HepG2 (cell line): ENCODE measurements around the gene C20orf144. TPM values are rescaled to one million over a fixed set of nuclear protein-coding genes. Genes with fewer than 3 reads are reported as not detected.
A peak's percentile ranks its signal among the peaks of the same experiment; 100 is the strongest.

ENCODE experiments used
- HNF4G ChIP-seq, 2 experiments: sonication (generic) in 1 of 2; formaldehyde crosslinking in 1 of 2; IDR thresholded peaks; 2 replicates each; pipeline versions ENCODE4 v1.4.0 to v1.6.1; 2011 to 2020; ENCODE audit warnings: borderline replicate concordance in 2 of 2, low read depth in 2 of 2, mild to moderate bottlenecking in 2 of 2, low read length in 1 of 2, missing genetic modification reagents in 1 of 2, moderate library complexity in 1 of 2
- JDP2 ChIP-seq: sonication (generic); formaldehyde crosslinking; IDR thresholded peaks from 2 replicates; pipeline ENCODE4 v1.8.1; 2022; ENCODE audit warnings: missing genetic modification reagents, borderline replicate concordance
- KAT8 ChIP-seq: IDR thresholded peaks from 2 replicates; pipeline ENCODE4 v1.6.1; 2016; ENCODE audit warnings: missing genetic modification reagents, missing compliant biosample characterization
- KLF12 ChIP-seq: sonication (generic); formaldehyde crosslinking; IDR thresholded peaks from 2 replicates; pipeline ENCODE4 v1.4.0; 2020; ENCODE audit warnings: missing genetic modification reagents, borderline replicate concordance
- LCORL ChIP-seq, 2 experiments: fragments of 450-650 bp in 1 of 2; sonication (generic) in 1 of 2; formaldehyde crosslinking in 1 of 2; IDR thresholded peaks; 2 replicates each; pipeline versions ENCODE4 v1.5.0 to v1.6.1; 2017 to 2020; ENCODE audit warnings: antibody characterized with exemption in 1 of 2, missing genetic modification reagents in 1 of 2
- MED1 ChIP-seq: sonication (generic); formaldehyde crosslinking; IDR thresholded peaks from 2 replicates; pipeline ENCODE4 v1.4.0; 2020; ENCODE audit warnings: missing genetic modification reagents
- PHF5A ChIP-seq: IDR thresholded peaks from one replicate; pipeline ENCODE4 v1.6.1; 2018; ENCODE audit warnings: low read depth, missing genetic modification reagents; ENCODE audit not compliant: unreplicated experiment
- POLR2A ChIP-seq, 2 experiments: IDR thresholded peaks; 2 replicates each; pipeline ENCODE4 v1.6.1; 2011; ENCODE audit warnings: low read depth in 2 of 2, low read length in 2 of 2, mild to moderate bottlenecking in 1 of 2, moderate library complexity in 1 of 2; ENCODE audit not compliant: insufficient read depth in 1 of 2
- PPARG ChIP-seq: conservative IDR thresholded peaks from 2 replicates; pipeline ENCODE4 v1.6.1; 2016; ENCODE audit warnings: missing biosample characterization, missing genetic modification reagents
- SP1 ChIP-seq, 2 experiments: fragments of 450-650 bp in 1 of 2; sonication (generic) in 1 of 2; formaldehyde crosslinking in 1 of 2; IDR thresholded peaks; 2 replicates each; pipeline versions ENCODE4 v1.4.0 to v1.6.1; 2016 to 2020; ENCODE audit warnings: missing genetic modification reagents in 1 of 2
- ZNF224 ChIP-seq: sonication (generic); formaldehyde crosslinking; IDR thresholded peaks from 2 replicates; pipeline ENCODE4 v1.5.0; 2020; ENCODE audit warnings: mild to moderate bottlenecking, missing genetic modification reagents
- ZNF326 ChIP-seq: sonication (generic); formaldehyde crosslinking; IDR thresholded peaks from 2 replicates; pipeline ENCODE4 v1.4.0; 2020; ENCODE audit warnings: missing genetic modification reagents, borderline replicate concordance
- ZNF629 ChIP-seq: sonication (generic); formaldehyde crosslinking; conservative IDR thresholded peaks from 2 replicates; pipeline ENCODE4 v1.5.0; 2020; ENCODE audit warnings: missing genetic modification reagents
- polyA plus RNA-seq, 8 experiments: library from polyadenylated mRNA; depleted of rRNA in 3 of 8; stranded (reverse) in 7 of 8; unstranded in 1 of 8; fragments of >200 nt; fragmentation: Illumina TruSeq in 4 of 8; extraction: Trizol in 4 of 8; gene quantifications; 2 replicates each; pipeline versions ENCODE4 v1.2.1 to v1.2.3, GENCODE V29; 2011 to 2016; ENCODE audit warnings: low read depth in 4 of 8, missing spikeins in 1 of 8, mixed read lengths in 1 of 8; ENCODE audit not compliant: insufficient read depth in 1 of 8
- total RNA-seq, 5 experiments: library from RNA; depleted of rRNA; stranded (reverse); fragments of >200 nt; fragmentation: Illumina TruSeq; extraction: Trizol; gene quantifications; 2 replicates each; pipeline ENCODE4 v1.2.3, GENCODE V29; 2016; ENCODE audit warnings: low read depth in 1 of 5
- TF ChIP-seq, protein P1 (sequence below): sonication (generic); formaldehyde crosslinking; IDR thresholded peaks from 2 replicates; pipeline ENCODE4; 2020; ENCODE audit warnings: missing genetic modification reagents, mild to moderate bottlenecking, borderline replicate concordance
- TF ChIP-seq, protein P2 (sequence below): sonication (generic); formaldehyde crosslinking; IDR thresholded peaks from 2 replicates; pipeline ENCODE4 v1.4.0; 2020; ENCODE audit warnings: missing genetic modification reagents, borderline replicate concordance
- TF ChIP-seq, protein P3 (sequence below): sonication (generic); formaldehyde crosslinking; IDR thresholded peaks from 2 replicates; pipeline ENCODE4 v1.5.0; 2020; ENCODE audit warnings: missing genetic modification reagents
- TF ChIP-seq, protein P4 (sequence below): sonication (generic); formaldehyde crosslinking; IDR thresholded peaks from 2 replicates; pipeline ENCODE4 v1.5.0; 2020; ENCODE audit warnings: mild to moderate bottlenecking, missing genetic modification reagents, borderline replicate concordance
- TF ChIP-seq, protein P5 (sequence below): IDR thresholded peaks from 2 replicates; pipeline ENCODE4 v1.6.1; 2016; ENCODE audit warnings: low read depth, borderline replicate concordance
- TF ChIP-seq, protein P6 (sequence below): sonication (generic); formaldehyde crosslinking; conservative IDR thresholded peaks from 2 replicates; pipeline ENCODE4 v1.4.0; 2020; ENCODE audit warnings: missing genetic modification reagents

Gene C20orf144
- total and polyA plus RNA-seq, 2 of the 13 experiments (the other 11 are each of a cell fraction or from before 2014, with no cell fraction given): 0.09 to 0.16 TPM

DNA sequence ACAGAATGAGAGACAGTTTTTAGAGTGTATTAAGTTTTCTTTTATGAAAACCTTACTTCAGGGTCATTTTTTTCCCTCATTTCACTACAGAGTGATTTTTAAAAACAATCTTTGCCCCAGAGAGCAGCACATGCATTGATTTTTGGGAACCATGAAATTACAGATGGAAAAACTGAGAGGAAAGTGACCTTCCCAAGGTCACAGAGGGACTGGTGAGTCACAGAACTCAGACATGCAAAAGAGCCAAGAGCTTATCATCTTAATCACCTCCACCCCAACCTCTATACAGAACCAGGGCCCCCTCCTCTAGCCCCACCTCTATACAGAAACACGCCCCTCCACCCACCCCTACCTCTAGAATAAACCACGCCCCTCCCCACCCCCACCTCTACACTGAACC is 47.3 kb downstream of the C20orf144 start (continued):
- no peak for TF ChIP-seq ZNF326 (CRISPR knock-in tag)
- no peak for TF ChIP-seq KAT8 (CRISPR knock-in tag)
- no peak for TF ChIP-seq ZNF224
- TF ChIP-seq, protein P1, sequence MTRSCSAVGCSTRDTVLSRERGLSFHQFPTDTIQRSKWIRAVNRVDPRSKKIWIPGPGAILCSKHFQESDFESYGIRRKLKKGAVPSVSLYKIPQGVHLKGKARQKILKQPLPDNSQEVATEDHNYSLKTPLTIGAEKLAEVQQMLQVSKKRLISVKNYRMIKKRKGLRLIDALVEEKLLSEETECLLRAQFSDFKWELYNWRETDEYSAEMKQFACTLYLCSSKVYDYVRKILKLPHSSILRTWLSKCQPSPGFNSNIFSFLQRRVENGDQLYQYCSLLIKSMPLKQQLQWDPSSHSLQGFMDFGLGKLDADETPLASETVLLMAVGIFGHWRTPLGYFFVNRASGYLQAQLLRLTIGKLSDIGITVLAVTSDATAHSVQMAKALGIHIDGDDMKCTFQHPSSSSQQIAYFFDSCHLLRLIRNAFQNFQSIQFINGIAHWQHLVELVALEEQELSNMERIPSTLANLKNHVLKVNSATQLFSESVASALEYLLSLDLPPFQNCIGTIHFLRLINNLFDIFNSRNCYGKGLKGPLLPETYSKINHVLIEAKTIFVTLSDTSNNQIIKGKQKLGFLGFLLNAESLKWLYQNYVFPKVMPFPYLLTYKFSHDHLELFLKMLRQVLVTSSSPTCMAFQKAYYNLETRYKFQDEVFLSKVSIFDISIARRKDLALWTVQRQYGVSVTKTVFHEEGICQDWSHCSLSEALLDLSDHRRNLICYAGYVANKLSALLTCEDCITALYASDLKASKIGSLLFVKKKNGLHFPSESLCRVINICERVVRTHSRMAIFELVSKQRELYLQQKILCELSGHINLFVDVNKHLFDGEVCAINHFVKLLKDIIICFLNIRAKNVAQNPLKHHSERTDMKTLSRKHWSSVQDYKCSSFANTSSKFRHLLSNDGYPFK (CRISPR knock-in tag): no peak
- TF ChIP-seq POLR2A (IDR thresholded peaks at IDR 0.05; ENCODE audit: insufficient read depth in 1 of 2, low read depth in 2 of 2, low read length in 2 of 2): no peak
- no peak for TF ChIP-seq PHF5A (CRISPR knock-in tag)
- 0 out of 2 replicates have a peak, but pooled peaks have one; percentile 32 for TF ChIP-seq MED1 (CRISPR knock-in tag)
- TF ChIP-seq, protein P2, sequence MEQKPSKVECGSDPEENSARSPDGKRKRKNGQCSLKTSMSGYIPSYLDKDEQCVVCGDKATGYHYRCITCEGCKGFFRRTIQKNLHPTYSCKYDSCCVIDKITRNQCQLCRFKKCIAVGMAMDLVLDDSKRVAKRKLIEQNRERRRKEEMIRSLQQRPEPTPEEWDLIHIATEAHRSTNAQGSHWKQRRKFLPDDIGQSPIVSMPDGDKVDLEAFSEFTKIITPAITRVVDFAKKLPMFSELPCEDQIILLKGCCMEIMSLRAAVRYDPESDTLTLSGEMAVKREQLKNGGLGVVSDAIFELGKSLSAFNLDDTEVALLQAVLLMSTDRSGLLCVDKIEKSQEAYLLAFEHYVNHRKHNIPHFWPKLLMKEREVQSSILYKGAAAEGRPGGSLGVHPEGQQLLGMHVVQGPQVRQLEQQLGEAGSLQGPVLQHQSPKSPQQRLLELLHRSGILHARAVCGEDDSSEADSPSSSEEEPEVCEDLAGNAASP (CRISPR knock-in tag): 0 out of 2 replicates have a peak, but pooled peaks have one; percentile 29
- no peak for TF ChIP-seq LCORL (IDR thresholded peaks at IDR 0.05)
- TF ChIP-seq LCORL (CRISPR knock-in tag; IDR thresholded peaks at IDR 0.05): peak; percentile 36; the same call in 1 of the 2 replicates
- TF ChIP-seq, protein P3, sequence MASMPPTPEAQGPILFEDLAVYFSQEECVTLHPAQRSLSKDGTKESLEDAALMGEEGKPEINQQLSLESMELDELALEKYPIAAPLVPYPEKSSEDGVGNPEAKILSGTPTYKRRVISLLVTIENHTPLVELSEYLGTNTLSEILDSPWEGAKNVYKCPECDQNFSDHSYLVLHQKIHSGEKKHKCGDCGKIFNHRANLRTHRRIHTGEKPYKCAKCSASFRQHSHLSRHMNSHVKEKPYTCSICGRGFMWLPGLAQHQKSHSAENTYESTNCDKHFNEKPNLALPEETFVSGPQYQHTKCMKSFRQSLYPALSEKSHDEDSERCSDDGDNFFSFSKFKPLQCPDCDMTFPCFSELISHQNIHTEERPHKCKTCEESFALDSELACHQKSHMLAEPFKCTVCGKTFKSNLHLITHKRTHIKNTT (CRISPR knock-in tag): no peak
- no peak for TF ChIP-seq KLF12 (CRISPR knock-in tag)
- TF ChIP-seq, protein P4, sequence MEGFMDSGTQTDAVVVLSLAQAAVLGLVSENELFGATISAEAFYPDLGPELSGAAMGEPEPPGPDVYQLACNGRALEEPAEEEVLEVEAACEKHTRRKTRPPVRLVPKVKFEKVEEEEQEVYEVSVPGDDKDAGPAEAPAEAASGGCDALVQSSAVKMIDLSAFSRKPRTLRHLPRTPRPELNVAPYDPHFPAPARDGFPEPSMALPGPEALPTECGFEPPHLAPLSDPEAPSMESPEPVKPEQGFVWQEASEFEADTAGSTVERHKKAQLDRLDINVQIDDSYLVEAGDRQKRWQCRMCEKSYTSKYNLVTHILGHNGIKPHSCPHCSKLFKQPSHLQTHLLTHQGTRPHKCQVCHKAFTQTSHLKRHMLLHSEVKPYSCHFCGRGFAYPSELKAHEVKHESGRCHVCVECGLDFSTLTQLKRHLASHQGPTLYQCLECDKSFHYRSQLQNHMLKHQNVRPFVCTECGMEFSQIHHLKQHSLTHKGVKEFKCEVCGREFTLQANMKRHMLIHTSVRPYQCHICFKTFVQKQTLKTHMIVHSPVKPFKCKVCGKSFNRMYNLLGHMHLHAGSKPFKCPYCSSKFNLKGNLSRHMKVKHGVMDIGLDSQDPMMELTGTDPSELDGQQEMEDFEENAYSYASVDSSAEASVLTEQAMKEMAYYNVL: 0 out of 2 replicates have a peak, but pooled peaks have one; percentile 32
- TF ChIP-seq, protein P5, sequence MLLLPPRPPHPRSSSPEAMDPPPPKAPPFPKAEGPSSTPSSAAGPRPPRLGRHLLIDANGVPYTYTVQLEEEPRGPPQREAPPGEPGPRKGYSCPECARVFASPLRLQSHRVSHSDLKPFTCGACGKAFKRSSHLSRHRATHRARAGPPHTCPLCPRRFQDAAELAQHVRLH (CRISPR knock-in tag): peak; percentile 4; the same call in 1 of the 2 replicates
- no peak for TF ChIP-seq SP1 (IDR thresholded peaks at IDR 0.05)
- 0 out of 2 replicates have a peak, but pooled peaks have one; percentile 3 for TF ChIP-seq SP1 (CRISPR knock-in tag; IDR thresholded peaks at IDR 0.05)
- no peak for TF ChIP-seq HNF4G (IDR thresholded peaks at IDR 0.05; ENCODE audit: borderline replicate concordance, low read depth, low read length)
- no peak for TF ChIP-seq HNF4G (CRISPR knock-in tag; IDR thresholded peaks at IDR 0.05; ENCODE audit: borderline replicate concordance, low read depth)
- peak; percentile 76 for TF ChIP-seq ZNF629 (CRISPR knock-in tag)
- TF ChIP-seq, protein P6, sequence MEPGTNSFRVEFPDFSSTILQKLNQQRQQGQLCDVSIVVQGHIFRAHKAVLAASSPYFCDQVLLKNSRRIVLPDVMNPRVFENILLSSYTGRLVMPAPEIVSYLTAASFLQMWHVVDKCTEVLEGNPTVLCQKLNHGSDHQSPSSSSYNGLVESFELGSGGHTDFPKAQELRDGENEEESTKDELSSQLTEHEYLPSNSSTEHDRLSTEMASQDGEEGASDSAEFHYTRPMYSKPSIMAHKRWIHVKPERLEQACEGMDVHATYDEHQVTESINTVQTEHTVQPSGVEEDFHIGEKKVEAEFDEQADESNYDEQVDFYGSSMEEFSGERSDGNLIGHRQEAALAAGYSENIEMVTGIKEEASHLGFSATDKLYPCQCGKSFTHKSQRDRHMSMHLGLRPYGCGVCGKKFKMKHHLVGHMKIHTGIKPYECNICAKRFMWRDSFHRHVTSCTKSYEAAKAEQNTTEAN: no peak
- TF ChIP-seq JDP2 (CRISPR knock-in tag): no peak
- TF ChIP-seq PPARG (CRISPR knock-in tag): 0 out of 2 replicates have a peak, but pooled peaks have one; percentile 23
